CD4-positive, alpha-beta T cell treated with Interleukin-2 at 100 ng/mL for 4 hours (primary cell): Measurements from ENCODE around the gene HS3ST5.

Source experiments
- DNase-seq: peaks from one replicate; pipeline ENCODE4 v3.0.0-alpha.2; 2020; ENCODE audit warnings: low spot score

HS3ST5 gene

GRCh38 chr6:114195027-114195365 is 147.8 kb downstream of the HS3ST5 start:
- no peak for DNase-seq

GRCh38 chr6:114194362-114195026 is 148.3 kb downstream of the HS3ST5 start:
- DNase-seq, result no peak

GRCh38 chr6:114187563-114187962 is 155.3 kb downstream of the HS3ST5 start:
- DNase-seq, result no peak

GRCh38 chr6:114181664-114182063 is 161.2 kb downstream of the HS3ST5 start:
- no peak for DNase-seq

- no peak for DNase-seq
These were observed 163.4 kb downstream of the HS3ST5 start for GRCh38 chr6:114179411-114179810.

GRCh38 chr6:114176726-114177125 is 166.1 kb downstream of the HS3ST5 start:
- DNase-seq, result no peak

GRCh38 chr6:114172576-114173260 is 170.1 kb downstream of the HS3ST5 start:
- DNase-seq, result no peak

GRCh38 chr6:114171473-114171872 is 171.3 kb downstream of the HS3ST5 start:
- no peak for DNase-seq

GRCh38 chr6:114170958-114171387 is 171.8 kb downstream of the HS3ST5 start:
- no peak for DNase-seq

- no peak for DNase-seq
These were observed 172.5 kb downstream of the HS3ST5 start for GRCh38 chr6:114170372-114170771.

GRCh38 chr6:114169763-114170162 is 173.1 kb downstream of the HS3ST5 start:
- no peak for DNase-seq

- DNase-seq, result no peak
These were observed 174.9 kb downstream of the HS3ST5 start for GRCh38 chr6:114167583-114168576.

- no peak for DNase-seq
These were observed 178.6 kb downstream of the HS3ST5 start for GRCh38 chr6:114164207-114164606.

- no peak for DNase-seq
These were observed 180.0 kb downstream of the HS3ST5 start for GRCh38 chr6:114162691-114163347.

- DNase-seq, result no peak
These were observed 181.9 kb downstream of the HS3ST5 start for GRCh38 chr6:114160881-114161280.

- no peak for DNase-seq
These were observed 183.1 kb downstream of the HS3ST5 start for GRCh38 chr6:114159727-114160126.

GRCh38 chr6:114158838-114159694 is 183.8 kb downstream of the HS3ST5 start:
- no peak for DNase-seq

- DNase-seq, result no peak
These were observed 184.4 kb downstream of the HS3ST5 start for GRCh38 chr6:114158411-114158810.

GRCh38 chr6:114157848-114158247 is 185.0 kb downstream of the HS3ST5 start:
- no peak for DNase-seq

GRCh38 chr6:114155763-114156162 is 187.1 kb downstream of the HS3ST5 start:
- no peak for DNase-seq

- DNase-seq, result no peak
These were observed 188.0 kb downstream of the HS3ST5 start for GRCh38 chr6:114154812-114155211.
